Ovary (tissue), 3 donors: ENCODE results near the gene TXNDC11.

Experiments
- CTCF ChIP-seq, 3 donors: fragments of 450-650 bp in 2 of 3; fragments of 200-600 bp in 1 of 3; IDR thresholded peaks; one replicate each; pipeline versions ENCODE4 v1.5.1 to v1.8.0; 2016 to 2022; ENCODE audit warnings: antibody characterized with exemption in 3 of 3, mild to moderate bottlenecking in 1 of 3
- EP300 ChIP-seq: sonication (generic); formaldehyde crosslinking; IDR thresholded peaks from one replicate; pipeline ENCODE4 v1.6.1; 2017; ENCODE audit warnings: antibody characterized with exemption
- POLR2A ChIP-seq: fragments of 450-650 bp; IDR thresholded peaks from one replicate; pipeline ENCODE4 v1.6.1; 2017; ENCODE audit warnings: antibody characterized with exemption, mild to moderate bottlenecking, moderate library complexity
- donor health status: DM: no; HTN: no; CAD: no.

GRCh38 chr16:11721781-11722467 is 20.7 kb downstream of the TXNDC11 start:
- TF ChIP-seq CTCF (IDR thresholded peaks at IDR 0.05): no peak
- no peak for TF ChIP-seq POLR2A
- no peak for TF ChIP-seq EP300
